Keratinocyte (primary cell): ENCODE data around the gene NUDT13.

Experiments
- EZH2 ChIP-seq: IDR thresholded peaks from one replicate; pipeline ENCODE4 v1.6.1; 2012; ENCODE audit warnings: inconsistent platforms, mild to moderate bottlenecking, low read length, moderate library complexity
- TF ChIP-seq, protein P1 (sequence below), 3 experiments: IDR thresholded peaks in 1 of 3; conservative IDR thresholded peaks in 1 of 3; optimal IDR thresholded peaks in 1 of 3; 2 replicates in 2 of 3; 3 replicates in 1 of 3; pipeline versions ENCODE3 to v1.5.1; 2011; ENCODE audit warnings: low read length in 3 of 3, mild to moderate bottlenecking in 3 of 3, moderate library complexity in 2 of 3, control low read depth in 1 of 3, inconsistent platforms in 1 of 3; ENCODE audit not compliant: insufficient read depth in 2 of 3; ENCODE audit errors: extremely low read depth in 1 of 3

- TF ChIP-seq, protein P1, sequence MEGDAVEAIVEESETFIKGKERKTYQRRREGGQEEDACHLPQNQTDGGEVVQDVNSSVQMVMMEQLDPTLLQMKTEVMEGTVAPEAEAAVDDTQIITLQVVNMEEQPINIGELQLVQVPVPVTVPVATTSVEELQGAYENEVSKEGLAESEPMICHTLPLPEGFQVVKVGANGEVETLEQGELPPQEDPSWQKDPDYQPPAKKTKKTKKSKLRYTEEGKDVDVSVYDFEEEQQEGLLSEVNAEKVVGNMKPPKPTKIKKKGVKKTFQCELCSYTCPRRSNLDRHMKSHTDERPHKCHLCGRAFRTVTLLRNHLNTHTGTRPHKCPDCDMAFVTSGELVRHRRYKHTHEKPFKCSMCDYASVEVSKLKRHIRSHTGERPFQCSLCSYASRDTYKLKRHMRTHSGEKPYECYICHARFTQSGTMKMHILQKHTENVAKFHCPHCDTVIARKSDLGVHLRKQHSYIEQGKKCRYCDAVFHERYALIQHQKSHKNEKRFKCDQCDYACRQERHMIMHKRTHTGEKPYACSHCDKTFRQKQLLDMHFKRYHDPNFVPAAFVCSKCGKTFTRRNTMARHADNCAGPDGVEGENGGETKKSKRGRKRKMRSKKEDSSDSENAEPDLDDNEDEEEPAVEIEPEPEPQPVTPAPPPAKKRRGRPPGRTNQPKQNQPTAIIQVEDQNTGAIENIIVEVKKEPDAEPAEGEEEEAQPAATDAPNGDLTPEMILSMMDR (optimal IDR thresholded peaks at IDR 0.05 in 1 of 3, IDR thresholded peaks at IDR 0.05 in 1 of 3, conservative IDR thresholded peaks at IDR 0.05 in 1 of 3; ENCODE audit: extremely low read depth in 1 of 3, insufficient read depth in 2 of 3, low read length in 3 of 3), result no peak
- TF ChIP-seq EZH2, result no peak
Observed at GRCh38 chr10:73119457-73119856, 9.2 kb downstream of the NUDT13 start.
